Measurements from ENCODE around the gene FASTKD3.

FASTKD3 gene

DNA sequence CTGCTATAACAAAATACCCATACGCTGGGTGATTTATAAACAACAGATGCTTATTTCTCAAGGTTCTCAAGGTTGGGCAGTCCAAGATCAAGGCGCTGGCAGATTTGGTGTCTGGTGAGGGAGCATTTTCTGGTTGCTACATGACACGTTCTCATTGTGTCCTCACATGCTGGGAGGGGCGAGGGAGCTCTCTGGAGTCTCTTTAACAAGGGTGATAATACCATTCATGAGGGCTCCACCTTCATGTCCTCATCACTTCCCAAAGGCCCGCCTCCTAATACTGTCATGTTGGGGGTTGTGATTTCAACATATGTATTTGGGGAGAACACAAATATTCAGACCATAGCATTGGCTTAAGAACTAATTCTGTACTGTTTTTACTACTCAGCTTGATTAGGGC lies 22.5 kb downstream of the FASTKD3 start:
- no peak for DNase-seq

GRCh38 chr5:7845557-7845956 lies 23.3 kb downstream of the FASTKD3 start:
- no peak for DNase-seq

DNA sequence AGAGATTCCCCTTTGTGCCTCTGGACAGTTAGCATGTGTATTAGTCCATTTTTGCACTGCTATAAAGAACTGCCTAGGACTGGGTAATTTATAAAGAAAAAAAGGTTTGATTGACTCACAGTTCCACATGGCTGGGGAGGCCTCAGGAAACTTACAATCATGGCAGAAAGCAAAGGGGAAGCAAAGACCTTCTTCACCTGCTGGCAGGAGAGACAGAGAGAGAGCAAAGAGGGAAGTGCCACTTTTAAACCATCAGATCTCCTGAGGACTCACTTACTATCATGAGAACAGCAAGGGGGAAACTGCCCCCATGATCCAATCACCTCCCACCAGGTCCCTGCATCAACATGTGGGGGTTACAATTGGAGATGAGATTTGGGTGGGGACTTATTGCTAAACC lies 23.9 kb downstream of the FASTKD3 start:
- DNase-seq, result no peak

DNA sequence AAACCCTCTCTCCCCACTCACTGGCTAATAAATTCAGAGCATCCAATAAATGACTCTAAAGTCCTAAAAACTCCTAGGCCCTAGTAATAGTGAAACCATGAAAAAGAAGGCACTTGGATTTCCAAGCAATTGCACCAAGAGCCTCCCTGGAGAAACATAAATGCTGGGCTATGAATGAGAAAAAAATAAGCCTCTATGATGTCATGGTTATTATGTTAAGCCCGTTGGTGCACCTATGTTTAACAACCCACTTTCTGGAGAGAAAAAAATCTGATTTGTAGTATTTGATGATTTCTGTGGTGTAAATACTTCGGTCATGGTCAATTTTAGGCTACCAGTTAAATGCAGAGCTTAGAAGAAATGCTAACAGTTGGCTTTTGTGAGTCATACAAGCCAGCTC lies 26.3 kb downstream of the FASTKD3 start:
- no peak for DNase-seq

DNA sequence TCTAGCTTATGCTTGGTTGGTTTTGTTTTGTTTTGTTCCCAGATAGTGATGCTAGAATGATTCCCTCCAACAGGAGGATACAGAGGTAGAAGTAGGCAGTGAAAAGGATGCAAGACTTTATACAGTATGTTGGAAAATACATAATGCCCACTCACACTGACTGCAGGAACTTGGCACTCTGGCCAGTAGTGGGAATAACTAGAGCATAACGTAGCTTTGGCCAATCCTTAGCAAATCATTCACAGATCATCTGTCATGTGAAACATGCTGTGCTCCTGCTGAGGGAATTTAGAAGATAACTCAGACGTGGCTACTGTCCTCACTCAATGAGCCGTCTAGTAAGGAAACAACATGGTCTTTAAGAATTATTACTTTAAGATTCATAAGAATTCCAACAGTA lies 31.4 kb downstream of the FASTKD3 start:
- DNase-seq, result no peak

- no peak for DNase-seq
Measured at GRCh38 chr5:7834982-7835381, 33.8 kb downstream of the FASTKD3 start.

- DNase-seq, result no peak
Measured at GRCh38 chr5:7828269-7828668, 40.6 kb downstream of the FASTKD3 start.

DNA sequence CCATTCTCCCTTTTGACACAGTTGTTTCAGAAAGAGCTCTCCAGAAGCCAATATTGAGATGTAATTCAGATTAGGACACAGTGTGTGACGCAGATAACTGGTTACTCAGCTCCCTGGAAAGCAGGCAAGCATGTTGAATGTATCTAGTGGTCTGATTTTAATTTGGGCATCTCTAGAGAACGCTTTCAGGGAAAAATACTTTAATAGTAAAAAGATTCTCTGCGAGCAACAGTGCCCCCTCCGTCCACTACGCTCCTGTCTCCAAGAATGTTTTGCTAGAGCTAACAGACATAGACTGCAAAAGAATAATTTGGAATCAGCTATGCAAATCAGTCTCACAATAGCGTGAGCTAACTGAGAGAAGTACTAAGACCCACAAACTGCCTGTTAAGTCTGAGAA lies 41.2 kb downstream of the FASTKD3 start:
- no peak for DNase-seq

- DNase-seq, result no peak
Measured at GRCh38 chr5:7825630-7826029, 43.2 kb downstream of the FASTKD3 start.

GRCh38 chr5:7824995-7825394 lies 43.8 kb downstream of the FASTKD3 start:
- DNase-seq, result no peak

- DNase-seq, result no peak
Measured at GRCh38 chr5:7823594-7823993, 45.2 kb downstream of the FASTKD3 start.

DNA sequence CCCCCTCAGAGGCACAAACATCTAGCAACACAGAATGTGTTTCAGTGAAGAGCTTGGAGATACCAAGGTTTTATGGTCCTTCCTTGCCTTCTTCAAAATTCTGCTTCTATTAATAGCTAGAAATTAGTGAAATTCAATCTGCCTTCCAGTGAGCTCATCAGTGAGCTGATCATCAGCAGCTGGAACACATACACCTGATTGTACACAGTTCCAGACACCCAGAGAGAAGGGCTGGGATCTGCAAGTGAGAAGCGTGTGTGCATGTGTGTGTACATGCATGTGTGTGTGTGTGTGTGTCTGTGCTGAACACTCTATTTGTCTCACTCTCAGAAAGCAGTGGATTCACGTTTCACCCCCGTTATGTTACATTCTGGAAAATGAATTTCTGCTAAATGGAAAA lies 46.4 kb downstream of the FASTKD3 start:
- DNase-seq, result no peak

DNA sequence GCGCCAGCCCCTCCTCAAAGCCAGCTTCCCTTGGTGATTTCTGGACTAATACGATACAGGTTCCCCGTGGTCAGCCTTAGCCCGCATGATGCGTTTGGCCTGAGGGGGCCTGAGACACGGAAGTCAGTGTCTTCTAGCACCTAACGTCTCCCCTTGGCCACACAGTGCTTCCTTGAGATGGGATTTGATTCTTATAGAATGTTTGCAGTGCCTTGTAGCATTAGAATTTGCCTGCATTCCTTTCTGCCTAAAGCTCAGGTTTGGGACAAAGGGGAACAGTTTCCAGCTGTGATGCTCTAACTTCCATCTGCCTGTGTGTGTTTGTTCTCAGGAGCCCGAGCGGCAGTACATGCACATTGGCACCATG lies 52.3 kb downstream of the FASTKD3 start:
- DNase-seq, result no peak

DNA sequence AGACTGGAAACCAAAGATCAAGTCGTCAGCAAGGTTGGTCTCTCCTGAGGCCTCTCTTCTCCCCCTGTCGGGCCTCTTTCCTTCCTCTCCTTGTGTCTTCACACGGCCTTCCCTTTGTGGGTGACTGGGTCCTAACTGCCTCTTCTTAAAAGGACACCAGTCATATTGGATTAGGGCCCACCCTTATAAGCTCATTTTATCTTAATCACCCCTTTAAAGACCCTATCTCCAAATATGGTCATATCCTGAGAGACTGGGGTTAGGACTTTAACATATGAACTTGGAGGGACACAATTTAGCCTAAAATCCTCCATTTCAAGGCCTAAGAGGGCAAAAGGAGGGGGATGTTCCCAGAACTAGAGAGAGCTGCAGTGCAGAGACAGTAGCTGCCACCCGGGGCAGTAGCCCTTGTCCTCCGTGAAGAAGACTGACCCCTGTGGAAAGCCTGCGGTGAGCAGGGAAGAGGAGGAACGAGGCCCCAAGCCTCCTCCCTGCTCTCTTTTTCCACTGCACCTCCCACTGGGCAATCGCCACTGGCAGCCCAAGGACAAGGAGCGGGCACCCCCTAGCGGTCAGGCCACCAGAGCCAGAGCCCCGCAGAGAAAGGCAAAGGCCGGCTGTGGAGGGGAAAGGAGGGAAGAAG lies 52.8 kb downstream of the FASTKD3 start:
- peak; percentile 27 for DNase-seq

DNA sequence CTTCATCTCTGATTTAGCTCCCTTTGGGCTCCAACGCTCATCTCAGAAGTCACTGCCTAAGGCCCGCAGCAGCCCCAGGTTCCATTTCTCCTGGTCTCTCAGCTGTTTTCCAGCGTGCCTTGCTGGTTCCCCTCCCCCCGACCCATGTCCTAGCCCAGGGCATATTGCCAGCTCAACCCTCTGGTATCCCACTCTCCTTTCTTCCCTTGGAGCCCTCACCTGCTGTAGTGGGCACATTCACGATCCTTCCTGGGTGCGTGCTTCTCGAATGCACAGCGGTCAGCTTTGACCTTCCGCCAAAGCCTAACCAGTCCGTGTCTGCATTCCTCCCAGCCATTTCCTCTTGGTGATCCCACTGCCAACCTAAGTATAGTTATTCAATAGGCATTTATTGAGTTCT lies 54.0 kb downstream of the FASTKD3 start:
- DNase-seq, result no peak

- no peak for DNase-seq
Measured at GRCh38 chr5:7813576-7813975, 55.3 kb downstream of the FASTKD3 start.

DNA sequence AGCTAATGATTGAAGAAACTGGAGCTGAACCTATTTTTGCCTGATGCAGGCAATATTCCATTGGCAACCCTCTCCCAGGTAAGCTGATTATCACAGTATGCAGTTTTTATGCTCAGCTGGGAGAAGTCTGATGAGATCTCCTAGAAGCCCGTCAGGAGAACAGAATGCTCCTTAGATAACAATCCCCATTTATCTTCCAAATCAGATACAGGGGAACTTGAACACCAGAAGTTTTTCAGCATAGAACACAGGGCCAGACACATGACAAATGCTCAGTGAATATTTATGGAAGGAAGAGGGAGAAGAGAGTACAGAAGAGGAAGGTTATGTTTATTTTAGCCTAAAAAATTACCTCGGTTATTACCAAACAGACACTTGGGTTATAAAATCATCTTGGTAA lies 55.8 kb downstream of the FASTKD3 start:
- DNase-seq, result no peak

DNA sequence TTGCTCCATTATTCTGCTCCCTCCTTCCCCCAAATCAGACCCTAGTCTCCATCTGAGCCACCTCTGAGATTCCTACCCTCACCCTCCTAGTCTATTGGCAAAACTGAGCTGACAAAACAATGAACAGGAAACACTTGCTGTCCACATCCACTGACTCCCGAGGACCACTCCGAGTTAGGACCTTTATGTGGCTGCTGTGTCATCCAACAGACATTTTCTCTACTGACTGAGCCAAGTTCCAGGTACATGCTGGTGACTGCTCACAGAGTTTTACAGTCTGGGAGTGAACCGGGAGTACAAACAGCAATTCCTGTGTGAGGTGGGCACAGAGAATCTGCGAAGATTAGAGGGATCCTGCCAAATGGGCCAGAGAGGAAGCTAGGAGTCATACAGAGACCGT lies 57.1 kb downstream of the FASTKD3 start:
- DNase-seq, result no peak

Data from SHP77 treated with DMSO at 0.1 percent for 48 hours (cell line).